ENCODE data around the gene TAS2R31. TPM values are rescaled to one million over a fixed set of nuclear protein-coding genes. Genes with fewer than 3 reads are reported as not detected.

TAS2R31 gene, protein sequence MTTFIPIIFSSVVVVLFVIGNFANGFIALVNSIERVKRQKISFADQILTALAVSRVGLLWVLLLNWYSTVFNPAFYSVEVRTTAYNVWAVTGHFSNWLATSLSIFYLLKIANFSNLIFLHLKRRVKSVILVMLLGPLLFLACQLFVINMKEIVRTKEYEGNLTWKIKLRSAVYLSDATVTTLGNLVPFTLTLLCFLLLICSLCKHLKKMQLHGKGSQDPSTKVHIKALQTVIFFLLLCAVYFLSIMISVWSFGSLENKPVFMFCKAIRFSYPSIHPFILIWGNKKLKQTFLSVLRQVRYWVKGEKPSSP
- 0.44 and 2.4 TPM in 2 replicates for total RNA-seq

DNA sequence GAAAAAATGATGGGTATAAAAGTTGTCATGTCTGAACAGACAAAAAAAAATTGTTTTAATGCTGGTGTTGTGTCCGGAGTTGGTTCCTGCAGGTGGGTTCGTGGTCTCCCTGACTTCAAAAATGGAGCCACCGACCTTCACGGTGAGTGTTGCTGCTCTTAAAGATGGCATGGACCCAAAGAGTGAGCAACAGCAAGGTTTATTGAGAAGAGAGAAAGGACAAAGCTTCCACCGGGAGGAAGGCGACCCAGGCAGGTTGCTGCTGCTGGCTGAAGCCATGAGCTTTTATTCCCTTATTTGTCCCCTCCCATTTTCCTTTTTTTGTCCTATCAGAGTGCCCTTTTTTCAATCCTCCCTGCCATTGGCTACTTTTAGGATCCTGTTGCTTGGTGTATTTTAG, at the start of gene TAS2R31:
TSS of gene TAS2R31 (minus strand) at position 101 of the 400 bp plus-strand sequence. CDS start at position 29, 72 bp downstream.

DNA sequence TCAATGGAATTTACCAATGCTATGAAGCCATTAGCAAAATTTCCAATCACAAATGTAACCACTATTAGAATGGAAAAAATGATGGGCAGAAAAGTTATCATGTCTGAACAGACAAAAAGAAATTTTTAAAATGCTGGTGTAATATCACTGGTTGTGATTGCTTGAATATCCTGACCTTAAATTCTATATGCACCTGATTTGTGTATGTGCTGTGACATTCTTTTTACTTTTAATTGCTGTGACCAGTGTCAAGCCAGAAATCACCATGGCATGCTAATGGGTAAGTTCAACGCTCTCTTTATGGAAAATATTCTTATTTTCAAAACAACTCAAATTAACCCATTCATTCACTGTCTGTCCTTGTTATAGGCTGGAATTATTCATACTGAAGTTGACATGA, 31.0 kb upstream of the TAS2R31 start, which contains the start of gene TAS2R46:
TSS of gene TAS2R46 (minus strand) at position 101 of the 400 bp plus-strand sequence. CDS start at position 101, 0 bp downstream.

DNA sequence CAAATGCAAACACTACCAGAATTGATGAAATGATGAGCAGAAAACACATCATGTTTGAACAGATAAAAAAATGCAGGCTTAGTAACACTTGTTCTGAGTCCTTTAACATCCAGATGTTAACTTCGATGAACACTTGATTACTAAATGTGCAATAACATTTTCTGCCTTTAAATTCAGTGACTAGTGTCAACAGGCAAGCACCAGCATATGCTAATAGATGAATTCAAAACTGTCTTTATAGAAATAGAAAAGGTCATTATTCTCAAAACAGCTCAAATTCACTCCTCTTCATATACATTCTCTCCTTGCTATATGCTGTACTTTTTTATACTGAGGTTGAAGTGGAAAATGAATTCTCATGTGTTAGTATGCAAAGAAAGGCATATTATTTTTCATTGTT, 8.7 kb downstream of the TAS2R31 start, which contains the start of gene TAS2R19:
TSS of gene TAS2R19 (minus strand) at position 101 of the 400 bp plus-strand sequence. CDS start at position 52, 49 bp downstream.

DNA sequence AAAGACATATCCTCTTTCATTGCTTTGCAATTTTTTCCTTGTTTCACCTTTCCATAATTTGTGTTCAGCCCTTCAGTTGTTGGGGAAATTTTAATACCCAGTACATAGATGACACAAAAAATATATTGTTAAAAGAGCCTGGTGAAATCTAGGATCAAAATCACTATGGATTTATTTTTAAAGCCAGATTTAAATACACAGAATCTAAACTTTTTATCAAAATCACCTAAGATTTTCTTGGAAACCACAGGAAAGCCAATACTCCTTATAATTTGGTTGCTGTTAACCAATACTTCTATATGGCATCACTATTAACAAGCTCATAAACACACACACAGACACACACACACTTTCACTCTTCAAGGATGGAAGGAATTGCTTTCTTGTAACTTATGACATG, 33.0 kb downstream of the TAS2R31 start, which contains the start of gene TAS2R20:
TSS of gene TAS2R20 (minus strand) at position 101 of the 400 bp plus-strand sequence. CDS start 429 bp downstream, outside the sequence.

DNA sequence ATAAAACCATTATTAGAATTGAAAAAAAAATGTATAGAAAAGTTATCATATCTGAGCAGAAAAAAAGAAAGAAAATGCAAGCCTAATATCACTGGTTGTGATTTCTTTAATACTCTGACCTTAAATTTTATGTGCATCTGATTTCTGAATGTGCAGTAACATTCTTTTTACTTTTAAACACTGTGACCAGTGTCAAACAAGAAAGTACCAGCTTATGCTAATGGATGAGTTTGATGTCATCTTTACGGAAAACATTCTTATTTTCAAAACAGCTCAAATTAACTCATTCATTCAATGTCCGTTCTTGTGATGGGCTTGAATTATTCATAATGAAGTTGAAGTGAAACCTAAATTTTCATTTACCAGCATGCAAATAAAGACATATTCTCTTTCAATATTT, 44.4 kb downstream of the TAS2R31 start, which contains the start of gene TAS2R50:
TSS of gene TAS2R50 (minus strand) at position 101 of the 400 bp plus-strand sequence. CDS start at position 49, 52 bp downstream.

Other genes with a start within 250 kb of the TAS2R31 start
- gene TAS2R7, start 228.8 kb downstream of the TAS2R31 start, total RNA-seq, result not detected in 2 replicates
- not detected in 2 replicates for gene TAS2R8, start 224.1 kb downstream of the TAS2R31 start, total RNA-seq
- not detected in 2 replicates for gene TAS2R9, start 221.2 kb downstream of the TAS2R31 start, total RNA-seq
- gene TAS2R10, start 205.0 kb downstream of the TAS2R31 start, total RNA-seq, result 1.9 TPM in 1 of 2 replicates, not detected in the other
- not detected in 2 replicates for gene PRR4, start 181.9 kb downstream of the TAS2R31 start, total RNA-seq
- gene PRH1, start 147.2 kb downstream of the TAS2R31 start, total RNA-seq, result 3.9 and 12.4 TPM in 2 replicates
- gene TAS2R13, start 121.8 kb downstream of the TAS2R31 start, total RNA-seq, result 0.15 and 0.37 TPM in 2 replicates
- gene PRH2, start 102.2 kb downstream of the TAS2R31 start, total RNA-seq, result 1.1 TPM in 1 of 2 replicates, not detected in the other
- 0.98 and 1.6 TPM in 2 replicates for gene TAS2R14, start 92.1 kb downstream of the TAS2R31 start, total RNA-seq
- 2.1 and 2.7 TPM in 2 replicates for gene TAS2R50, start 44.5 kb downstream of the TAS2R31 start, total RNA-seq
- gene TAS2R20, start 33.1 kb downstream of the TAS2R31 start, total RNA-seq, result 0.62 and 1.0 TPM in 2 replicates
- 0.94 and 0.98 TPM in 2 replicates for gene TAS2R19, start 8.8 kb downstream of the TAS2R31 start, total RNA-seq
- gene TAS2R46, start 30.9 kb upstream of the TAS2R31 start, total RNA-seq, result 1.5 TPM in 1 of 2 replicates, not detected in the other
- not detected in 2 replicates for gene TAS2R43, start 60.9 kb upstream of the TAS2R31 start, total RNA-seq
- 0.59 and 1.8 TPM in 2 replicates for gene TAS2R30, start 103.2 kb upstream of the TAS2R31 start, total RNA-seq
- gene SMIM10L1, start 139.8 kb upstream of the TAS2R31 start, total RNA-seq, result 6.4 and 7.7 TPM in 2 replicates
- not detected in 2 replicates for gene TAS2R42, start 155.5 kb upstream of the TAS2R31 start, total RNA-seq
- not detected in 2 replicates for gene PRB3, start 238.3 kb upstream of the TAS2R31 start, total RNA-seq

Measured in cardiac ventricle fibroblast (primary cell).